NCI-H524 treated with DMSO at 0.1 percent for 48 hours (cell line): ENCODE data around the gene FDX2.

ENCODE experiments used
- DNase-seq: peaks from one replicate; lab custom pipeline; 2025; lab: John Stamatoyannopoulos, UW

The FDX2 gene

GRCh38 chr19:10299545-10300458 is 16.0 kb downstream of the FDX2 start:
- no peak for DNase-seq

GRCh38 chr19:10295847-10296591 is 19.8 kb downstream of the FDX2 start:
- DNase-seq = no peak

- no peak for DNase-seq
These were observed 20.4 kb downstream of the FDX2 start for GRCh38 chr19:10295305-10295846.

GRCh38 chr19:10294368-10294697 is 21.5 kb downstream of the FDX2 start:
- DNase-seq = no peak

- no peak for DNase-seq
These were observed 22.0 kb downstream of the FDX2 start for GRCh38 chr19:10293637-10294367.

- no peak for DNase-seq
These were observed 22.8 kb downstream of the FDX2 start for GRCh38 chr19:10292789-10293636.

GRCh38 chr19:10292206-10292788 is 23.5 kb downstream of the FDX2 start:
- DNase-seq = no peak

- DNase-seq = no peak
These were observed 24.1 kb downstream of the FDX2 start for GRCh38 chr19:10291554-10292205.

GRCh38 chr19:10290876-10291553 is 24.8 kb downstream of the FDX2 start:
- DNase-seq = no peak

- no peak for DNase-seq
These were observed 25.4 kb downstream of the FDX2 start for GRCh38 chr19:10290357-10290875.

- DNase-seq = no peak
These were observed 25.9 kb downstream of the FDX2 start, which contains the start of gene ICAM5 for GRCh38 chr19:10289836-10290356. Gene ICAM5, plus strand, starts transcription at chr19:10289952. Its CDS starts 92 bp downstream, at chr19:10290044.

GRCh38 chr19:10289167-10289835 is 26.5 kb downstream of the FDX2 start:
- peak; percentile 37 for DNase-seq

- peak; percentile 44 for DNase-seq
These were observed 27.1 kb downstream of the FDX2 start for GRCh38 chr19:10288662-10289166.

- no peak for DNase-seq
These were observed 28.7 kb downstream of the FDX2 start, which contains the start of gene ICAM4 for GRCh38 chr19:10286803-10287737. Gene ICAM4, plus strand, starts transcription at chr19:10286955. Its CDS starts 58 bp downstream, at chr19:10287013.

- DNase-seq = no peak
These were observed 30.4 kb downstream of the FDX2 start for GRCh38 chr19:10285393-10285792.

GRCh38 chr19:10284960-10285278 is 30.9 kb downstream of the FDX2 start:
- no peak for DNase-seq
